HG03558 (cell line): ENCODE data around the gene THOP1.
A peak's percentile ranks its signal among the peaks of the same experiment; 100 is the strongest.

Source experiments
- ATAC-seq: cut with Tn5 transposase; IDR thresholded peaks from one replicate; pipeline ENCODE4 v1.9.1; 2021; ENCODE audit warnings: moderate number of reproducible peaks; ENCODE audit not compliant: unreplicated experiment; ENCODE audit errors: extremely low read depth

The THOP1 gene

DNA sequence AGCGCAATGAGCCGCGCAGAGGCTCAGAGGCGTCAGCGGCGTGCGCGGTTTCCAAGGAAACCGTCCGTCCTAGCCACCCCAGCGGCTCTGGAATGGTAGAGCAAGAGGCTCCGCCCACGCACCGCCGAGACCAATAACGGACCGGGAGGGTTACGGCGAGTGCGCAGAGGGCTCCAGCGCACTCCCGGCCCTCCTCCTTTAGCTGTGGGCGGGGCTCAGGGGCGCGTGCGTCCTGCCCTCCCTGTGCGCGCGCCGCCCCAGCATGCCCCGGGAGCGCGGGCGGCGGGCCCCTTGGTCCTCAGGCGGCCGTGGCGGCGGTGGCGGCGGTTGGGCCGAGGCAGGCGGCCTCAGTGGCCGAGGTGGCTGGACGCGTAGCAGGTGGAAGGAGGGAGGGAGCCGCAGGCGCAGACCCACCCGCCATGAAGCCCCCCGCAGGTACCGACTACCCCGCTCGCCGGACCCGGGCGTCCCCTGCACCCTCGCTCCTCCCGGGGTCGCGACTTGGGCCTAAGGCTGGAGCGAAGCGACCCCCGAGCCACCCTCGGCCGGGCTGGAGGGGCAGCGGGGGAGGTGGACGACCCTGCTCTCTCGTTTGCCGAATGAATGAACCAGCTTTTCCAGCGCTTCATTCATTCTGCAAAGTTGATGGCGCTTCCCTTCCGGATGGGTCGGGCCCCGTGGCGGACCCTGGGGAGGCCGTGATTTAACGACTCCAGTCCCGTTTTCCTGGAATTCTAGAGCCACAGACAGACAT, at the start of gene THOP1:
Gene THOP1, plus strand, starts transcription at position 260 of the 754 bp plus-strand sequence. Its CDS starts 160 bp downstream, at position 420.
- ATAC-seq: peak; percentile 52

DNA sequence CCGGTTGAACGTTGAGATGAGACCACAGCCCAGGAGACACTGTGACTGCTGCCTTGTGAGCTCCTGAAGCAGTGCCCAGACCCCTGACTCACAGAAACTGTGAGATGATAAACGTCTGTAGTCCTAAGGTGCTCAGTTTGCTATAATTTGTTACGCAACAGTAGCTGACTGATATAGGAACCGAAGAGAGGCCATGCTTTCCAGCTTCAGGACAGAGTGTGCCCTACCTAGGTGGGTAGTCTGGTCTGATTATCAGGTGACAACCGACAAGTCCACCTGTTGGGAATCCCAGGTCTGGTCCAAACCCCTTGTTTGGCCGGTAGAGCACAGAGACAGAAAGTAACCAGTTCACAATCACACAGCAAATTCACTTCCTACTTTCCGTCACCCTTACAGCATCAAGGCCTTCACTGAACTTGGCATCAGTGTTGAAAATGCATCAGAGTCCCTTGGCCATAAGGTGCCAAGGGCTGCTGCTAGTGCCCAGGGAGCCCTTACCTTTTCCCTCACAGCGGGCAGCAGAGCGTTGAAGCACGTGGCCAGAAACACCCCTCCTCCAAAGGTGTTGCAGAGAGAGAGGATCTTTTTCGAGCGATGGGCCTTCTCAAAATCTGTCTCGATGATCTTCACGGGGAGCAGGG, 48.6 kb upstream of the THOP1 start:
- no peak for ATAC-seq

DNA sequence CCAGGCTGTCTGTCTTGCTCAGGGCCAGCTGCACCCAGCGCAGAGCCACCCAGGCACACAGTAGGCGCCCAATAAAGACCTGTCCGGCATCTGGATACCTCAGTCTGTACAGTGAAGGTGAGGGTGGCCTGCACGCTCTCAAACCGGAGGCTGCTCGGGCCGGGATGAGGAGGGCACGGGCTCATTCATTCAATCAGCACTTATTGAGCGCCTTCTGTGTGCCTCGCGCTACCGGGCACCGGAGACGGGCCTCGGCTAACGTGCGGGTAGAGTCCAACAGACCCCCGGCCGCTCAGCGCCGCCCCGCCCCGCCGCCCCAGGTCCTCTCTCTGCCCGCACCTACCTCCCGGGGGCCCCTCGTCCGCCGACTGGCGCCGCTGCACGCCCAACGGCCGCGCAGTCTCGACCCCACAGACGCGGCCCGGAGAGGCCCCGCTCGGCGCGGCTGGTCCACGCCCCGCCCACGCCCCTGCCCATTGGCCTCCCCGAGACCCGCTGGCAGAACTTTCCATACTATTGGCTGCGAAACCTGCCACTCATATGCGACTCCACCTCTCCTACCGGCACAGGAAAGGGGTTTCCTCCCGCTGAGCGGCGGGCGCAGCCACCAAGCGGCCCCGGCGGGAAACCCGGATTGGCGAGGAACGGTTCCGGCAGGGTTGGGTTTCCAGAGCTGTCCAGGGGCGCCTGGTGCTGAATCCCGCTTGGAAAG, 45.5 kb upstream of the THOP1 start, which contains the start of gene SLC39A3:
Gene SLC39A3, minus strand, starts transcription at position 416 of the 712 bp plus-strand sequence. CDS start 2,760 bp downstream, outside the sequence.
- ATAC-seq: no peak

DNA sequence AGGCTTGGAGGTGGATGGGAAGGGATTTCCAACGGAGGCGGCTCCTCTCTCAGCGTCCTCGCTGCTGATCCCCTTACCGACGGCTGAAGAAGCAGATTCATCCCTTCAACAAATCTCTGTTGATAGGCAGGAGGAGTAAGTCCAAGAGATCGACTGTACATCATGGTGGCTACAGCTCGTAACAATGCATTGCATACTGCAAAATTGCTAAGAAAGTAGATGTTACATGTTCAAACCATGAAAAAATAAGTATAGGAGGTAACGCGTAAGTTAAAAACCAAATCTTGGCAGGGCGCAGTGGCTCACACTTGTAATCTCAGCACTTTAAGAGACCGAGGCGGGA, 45.0 kb upstream of the THOP1 start:
- ATAC-seq: no peak

DNA sequence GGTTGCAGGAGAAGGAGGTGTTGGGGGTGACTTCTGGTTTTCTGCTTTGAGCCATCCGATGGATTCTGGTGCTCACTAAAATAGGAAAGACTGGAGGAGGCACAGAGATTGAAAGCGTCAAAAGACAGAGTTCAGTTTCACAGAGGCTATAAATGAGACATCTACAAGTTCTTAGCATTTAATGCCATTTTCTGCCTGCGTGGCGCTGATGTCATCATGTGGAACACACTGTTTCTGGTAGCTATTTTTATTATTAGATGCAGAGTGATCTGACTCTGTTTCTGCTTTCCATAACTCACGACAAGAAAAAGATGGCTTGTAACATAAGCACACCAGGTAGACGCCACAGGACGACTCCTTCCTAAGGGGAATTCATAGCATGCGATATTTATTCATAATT, 42.2 kb upstream of the THOP1 start:
- no peak for ATAC-seq

DNA sequence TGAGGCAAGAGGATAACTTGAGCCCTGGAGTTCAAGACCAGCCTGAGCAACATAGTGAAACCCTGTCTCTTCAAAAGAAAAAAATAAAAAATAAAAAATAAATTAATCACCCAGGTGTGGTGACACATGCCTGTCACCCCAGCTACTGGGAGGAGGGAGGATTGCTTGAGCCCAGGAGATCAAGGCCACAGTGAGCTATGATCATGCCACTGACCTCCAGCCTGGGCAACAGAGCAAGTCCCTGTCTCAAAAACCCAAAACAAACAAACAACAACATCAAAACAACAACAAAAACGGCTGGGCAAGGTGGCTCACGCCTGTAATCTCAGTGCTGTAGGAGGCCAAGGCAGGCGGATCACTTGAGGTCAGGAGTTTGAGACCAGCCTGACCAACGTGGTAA, 41.2 kb upstream of the THOP1 start:
- no peak for ATAC-seq

DNA sequence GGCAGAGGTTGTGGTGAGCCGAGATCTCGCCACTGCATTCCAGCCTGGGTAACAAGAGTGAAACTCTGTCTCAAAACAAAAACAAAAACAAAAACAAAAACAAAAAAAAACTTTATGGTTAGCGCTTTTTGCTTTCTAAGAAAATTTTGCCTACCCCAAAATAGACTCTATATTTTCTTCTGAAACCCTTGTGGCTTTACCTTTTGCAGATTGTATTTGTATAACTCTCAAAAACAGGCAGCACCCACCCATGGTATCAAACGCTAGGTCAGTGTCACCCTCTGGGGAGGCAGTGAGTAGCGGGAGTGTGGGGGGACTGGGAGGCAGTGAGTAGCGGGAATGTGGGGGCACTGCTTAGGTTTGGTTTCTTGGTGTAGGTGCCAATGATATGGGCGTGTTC, 38.0 kb upstream of the THOP1 start:
- ATAC-seq: no peak

DNA sequence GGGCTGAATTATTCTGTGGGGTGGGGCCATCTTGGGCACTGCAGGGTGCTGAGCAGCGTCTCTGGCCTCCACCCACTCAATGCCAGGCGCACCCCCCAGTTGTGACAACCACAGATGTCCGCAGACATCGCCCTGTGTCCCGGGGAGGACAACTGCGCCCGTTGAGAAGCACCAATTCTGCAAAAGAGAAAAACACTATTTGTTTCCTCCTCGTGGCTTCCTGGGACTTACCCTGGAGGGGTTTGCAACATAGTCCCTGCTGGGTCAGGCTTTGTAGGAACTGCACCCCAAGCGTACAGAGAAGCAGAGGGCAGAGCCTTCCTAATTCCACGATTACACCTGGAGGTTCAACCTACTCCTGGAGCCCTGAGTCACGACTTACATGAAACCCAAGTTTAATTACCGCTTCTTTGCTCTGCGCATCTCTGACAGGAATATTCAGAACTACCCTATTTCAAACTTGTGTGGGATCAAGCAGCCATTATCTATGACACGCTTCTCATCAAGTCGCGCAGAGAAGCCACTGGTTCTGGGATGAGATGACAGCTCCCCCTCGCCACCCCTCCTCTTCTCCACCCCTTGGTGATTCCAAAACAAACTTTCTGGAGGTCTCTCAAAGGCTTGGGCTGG, 34.4 kb upstream of the THOP1 start:
- ATAC-seq: no peak

DNA sequence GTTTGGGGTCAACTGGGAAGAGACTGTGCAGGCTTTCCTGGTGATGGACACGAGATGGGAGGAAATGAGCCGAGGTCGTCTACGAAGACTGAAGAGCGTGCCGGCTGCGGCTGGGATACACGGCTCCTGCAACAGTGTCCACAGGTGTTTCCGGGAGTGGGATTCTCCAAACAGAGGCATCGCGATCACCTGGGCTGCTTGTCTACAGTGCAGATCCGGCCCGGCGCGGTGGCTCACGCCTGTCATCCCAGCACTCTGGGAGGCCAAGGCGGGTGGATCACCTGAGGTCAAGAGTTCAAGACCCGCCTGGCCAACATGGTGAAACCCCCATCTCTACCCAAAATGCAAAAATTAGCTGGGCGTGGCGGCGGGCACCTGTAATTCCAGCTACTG, 33.9 kb upstream of the THOP1 start:
- no peak for ATAC-seq

DNA sequence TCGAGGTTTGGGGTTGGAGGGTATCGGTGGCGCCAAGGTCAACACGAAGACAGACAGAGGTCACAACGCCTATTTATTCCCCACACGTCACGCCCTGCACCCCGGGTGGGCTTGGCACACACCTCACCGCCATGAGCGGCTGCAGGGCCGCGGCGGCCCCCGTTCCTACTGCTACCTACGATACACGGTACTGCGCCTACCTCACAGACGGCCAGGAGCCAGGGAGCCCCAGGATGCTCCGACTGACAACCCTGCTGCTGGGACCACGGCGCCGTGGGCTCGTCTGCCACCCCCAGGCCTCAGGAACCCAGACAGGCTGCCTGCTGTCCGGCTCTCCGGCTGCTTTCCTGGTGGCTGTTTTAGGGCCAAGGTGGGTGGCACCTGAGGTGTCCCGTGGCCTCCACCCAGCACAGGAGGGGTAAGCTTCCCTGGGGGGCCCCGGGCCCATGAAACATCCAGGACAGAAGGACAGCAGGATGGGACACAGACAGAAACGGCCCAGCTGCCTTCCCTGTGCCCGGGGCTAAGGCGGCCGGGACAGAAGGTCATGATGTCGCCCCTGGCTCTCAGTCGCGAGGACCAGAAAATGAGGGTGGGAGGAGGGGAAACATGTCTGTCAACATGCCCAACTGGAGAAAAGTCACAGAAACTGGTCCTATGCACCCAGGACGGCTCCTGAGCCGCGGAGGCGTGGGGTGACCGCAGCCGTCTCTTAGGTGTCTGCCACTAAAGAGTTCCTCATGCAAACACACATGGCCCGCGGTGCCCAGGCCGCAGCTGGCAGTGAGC, 30.4 kb upstream of the THOP1 start:
- no peak for ATAC-seq

DNA sequence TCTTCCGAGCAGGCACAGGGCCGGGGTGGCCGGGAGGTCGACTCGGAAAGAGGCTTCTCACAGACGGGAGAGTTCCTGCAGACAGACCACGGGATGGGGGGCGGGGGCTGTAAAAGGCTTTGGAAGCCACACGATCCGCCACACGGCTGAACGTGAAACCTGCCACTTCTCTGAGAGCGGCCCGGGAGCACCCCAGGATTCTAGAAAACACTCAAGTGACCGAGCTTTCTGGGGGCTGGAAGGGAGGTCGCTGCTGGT, 29.9 kb upstream of the THOP1 start:
- no peak for ATAC-seq

DNA sequence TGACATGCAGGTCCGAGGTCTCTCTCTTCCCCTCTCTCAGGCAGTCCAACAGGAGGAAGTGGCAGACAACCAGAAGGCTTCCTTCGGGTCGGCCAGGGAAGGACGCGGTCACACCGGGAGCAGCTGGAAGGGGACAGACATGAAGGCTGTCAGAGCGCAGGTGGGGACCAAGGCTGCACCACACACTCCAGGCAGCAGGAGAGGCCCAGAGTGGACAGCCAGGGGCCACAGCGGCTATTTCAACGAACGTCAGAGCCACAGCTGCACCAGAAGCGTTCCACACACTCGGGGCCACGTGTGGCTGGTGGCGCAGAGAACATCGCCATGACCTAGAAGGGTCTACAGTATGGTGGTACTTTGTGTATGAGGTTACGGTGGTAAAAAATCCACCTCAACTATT, 29.5 kb upstream of the THOP1 start:
- ATAC-seq: no peak

DNA sequence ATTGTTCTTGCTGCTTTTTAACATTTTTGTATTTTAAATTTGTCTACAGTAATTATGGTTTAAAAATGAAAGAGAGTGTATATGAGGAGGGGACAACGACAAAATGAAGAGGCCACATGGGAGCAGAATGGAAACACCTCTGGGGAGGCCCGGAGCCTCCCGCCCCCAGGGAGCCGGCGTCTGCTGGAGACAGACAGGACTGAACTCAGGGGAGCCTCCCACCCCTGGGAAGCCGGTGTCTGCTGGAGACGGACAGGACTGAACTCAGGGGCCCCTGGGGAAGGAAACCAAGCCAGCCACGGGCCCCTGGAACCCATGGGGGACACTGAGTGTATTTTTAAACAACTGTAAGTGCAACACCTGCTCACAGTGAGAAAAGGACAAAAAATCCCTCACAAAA, 28.8 kb upstream of the THOP1 start:
- ATAC-seq: no peak

DNA sequence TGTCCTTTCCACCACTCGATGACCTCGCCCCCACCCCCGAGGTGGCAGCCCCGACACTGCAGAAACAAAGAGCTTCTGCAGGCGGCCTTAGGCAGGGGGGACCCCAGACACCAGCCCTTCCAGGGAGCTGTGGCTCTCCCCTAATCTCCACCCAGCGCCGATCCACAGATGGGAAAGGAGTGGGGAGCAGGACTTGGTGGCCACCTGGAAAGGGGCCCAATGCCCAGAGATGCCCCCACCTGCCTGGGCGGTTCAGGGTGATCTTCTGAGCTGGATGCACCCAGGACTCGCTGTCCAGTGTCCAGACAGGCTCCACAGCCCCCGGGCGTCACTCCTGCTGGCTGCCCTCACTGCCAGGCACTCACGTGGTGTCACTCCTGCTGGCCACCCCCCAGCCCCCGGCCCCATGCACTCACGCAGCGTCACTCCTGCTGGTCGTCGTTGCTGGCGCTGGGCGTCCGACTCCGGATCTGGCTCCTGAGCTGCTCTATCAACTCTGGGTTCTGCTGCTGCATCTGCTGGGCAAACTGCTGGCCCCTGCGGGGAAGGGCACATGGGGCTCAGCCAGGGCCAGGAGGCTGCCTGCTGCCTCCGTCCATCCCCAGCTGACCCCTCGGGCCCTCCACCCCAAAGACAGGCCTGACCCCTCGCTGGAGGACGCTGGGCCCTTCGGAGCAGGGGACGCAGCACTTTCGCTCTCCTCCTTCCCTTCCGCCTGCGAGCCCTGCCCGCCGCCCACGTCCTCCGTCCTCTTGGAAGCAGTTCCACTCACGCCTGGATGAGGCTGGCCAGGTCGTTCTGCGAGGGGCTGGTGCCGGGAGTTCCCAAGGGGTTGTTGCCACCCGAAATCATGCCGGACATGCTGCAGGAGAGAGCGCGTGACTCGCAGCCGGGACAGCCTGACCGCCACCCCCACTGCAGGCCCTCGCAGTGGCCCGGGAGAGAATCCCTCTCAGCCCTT, 28.1 kb upstream of the THOP1 start:
- no peak for ATAC-seq

DNA sequence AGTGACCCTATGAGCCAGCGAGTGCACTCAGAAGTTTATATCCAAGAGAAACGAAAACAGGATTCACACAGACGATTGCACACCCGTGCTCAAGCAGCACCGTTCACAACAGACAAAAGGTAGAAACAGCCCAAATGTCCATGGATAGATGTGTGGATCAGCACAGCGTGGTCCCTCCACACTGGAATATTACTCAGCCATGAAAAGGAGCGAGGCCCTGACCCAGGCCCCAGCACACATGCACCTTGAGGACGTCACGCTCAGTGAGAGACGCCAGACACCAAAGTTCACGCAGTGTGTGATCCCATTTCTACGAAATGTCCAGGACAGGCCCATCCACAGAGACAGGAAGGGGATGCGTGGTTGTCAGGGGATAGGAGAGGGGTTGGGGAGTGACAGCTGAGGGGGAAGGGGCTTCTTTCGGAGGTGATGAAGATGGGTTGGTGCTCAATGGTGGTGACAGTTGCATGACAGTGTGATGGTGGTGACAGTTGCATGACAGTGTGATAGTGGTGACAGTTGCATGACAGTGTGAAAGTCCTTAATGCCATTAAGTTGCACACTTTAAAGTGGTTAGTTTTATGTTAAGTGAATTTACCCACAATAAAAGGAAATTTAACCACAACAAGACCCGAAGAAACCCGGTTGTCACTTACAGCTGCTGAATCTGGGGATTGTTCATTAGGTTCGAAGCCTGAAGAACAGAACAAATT, 26.5 kb upstream of the THOP1 start:
- ATAC-seq: no peak

DNA sequence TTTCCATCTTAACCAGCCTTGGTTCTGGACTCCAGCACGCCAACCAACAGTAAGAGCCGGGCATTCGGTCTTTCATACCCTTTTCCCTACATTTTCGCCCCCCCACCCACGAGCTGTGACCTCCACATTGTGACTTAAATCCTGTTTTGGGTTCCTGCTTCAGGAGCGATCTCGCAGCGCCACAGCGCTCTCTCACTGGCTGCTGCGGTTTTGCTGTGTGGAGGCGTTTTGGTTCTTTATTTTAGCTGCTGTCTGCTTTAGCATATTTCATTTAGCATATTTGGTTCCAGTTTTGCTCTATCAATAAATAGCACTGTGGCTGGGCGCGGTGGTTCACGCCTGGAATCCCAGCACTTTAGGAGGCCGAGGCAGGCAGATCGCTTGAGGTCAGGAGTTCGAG, 25.9 kb upstream of the THOP1 start:
- ATAC-seq: no peak

DNA sequence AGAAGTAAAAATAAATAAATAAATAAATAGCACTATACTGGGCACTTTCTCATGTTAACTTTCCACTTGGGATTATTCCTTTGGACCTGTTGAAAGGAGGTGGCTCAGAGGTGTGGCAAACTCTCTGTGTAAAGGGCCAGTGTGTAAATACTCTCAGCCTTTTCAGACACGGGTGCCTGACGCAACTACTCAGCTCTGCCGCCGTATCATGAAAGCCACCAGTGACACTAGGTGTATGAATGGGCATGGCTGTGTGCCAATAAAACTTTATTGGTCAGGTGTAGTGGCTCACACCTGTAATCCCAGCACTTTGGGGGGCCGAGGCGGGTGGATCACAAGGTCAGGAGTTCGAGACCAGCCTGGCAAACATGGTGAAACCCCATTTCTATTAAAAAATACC, 25.3 kb upstream of the THOP1 start:
- ATAC-seq: no peak

DNA sequence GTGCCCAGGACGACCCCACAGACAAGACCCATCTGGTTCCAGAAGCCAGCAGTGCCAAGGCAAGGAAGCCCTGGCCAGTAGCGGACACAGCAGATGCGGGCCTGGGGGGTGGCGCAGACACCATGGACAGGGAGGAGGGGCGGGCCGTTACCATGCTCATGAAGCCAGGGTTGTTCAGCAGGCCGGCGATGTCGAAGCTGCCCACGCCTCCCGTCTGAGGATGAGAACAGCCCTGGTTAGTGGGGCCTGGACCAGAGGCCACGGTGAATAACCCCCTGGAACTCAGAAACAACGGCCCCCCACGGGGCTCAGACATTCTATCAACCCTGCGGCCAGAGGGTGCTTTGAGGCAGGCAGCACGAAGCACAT, 24.0 kb upstream of the THOP1 start:
- no peak for ATAC-seq
